GM20000 (cell line): Measurements from ENCODE around the gene TANC1.

Source experiments
- DNase-seq: peaks from one replicate; pipeline ENCODE4 v3.0.0; 2012; ENCODE audit warnings: low spot score
- CTCF ChIP-seq: IDR thresholded peaks from 2 replicates; pipeline ENCODE4 v1.5.1; 2012; ENCODE audit warnings: mild to moderate bottlenecking, control low read depth; ENCODE audit errors: extremely low read depth, missing control alignments

The TANC1 gene

GRCh38 chr2:159230145-159230877 lies 261.9 kb downstream of the TANC1 start:
- no peak for DNase-seq
- TF ChIP-seq CTCF: no peak

GRCh38 chr2:159232456-159233170 lies 264.2 kb downstream of the TANC1 start:
- no peak for TF ChIP-seq CTCF
- no peak for DNase-seq

- no peak for TF ChIP-seq CTCF
- DNase-seq: no peak
These were observed 266.4 kb downstream of the TANC1 start for GRCh38 chr2:159234868-159235267.

- TF ChIP-seq CTCF: no peak
- DNase-seq: no peak
These were observed 275.1 kb downstream of the TANC1 start for GRCh38 chr2:159243529-159243928.

GRCh38 chr2:159246325-159246988 lies 278.0 kb downstream of the TANC1 start:
- DNase-seq: no peak

GRCh38 chr2:159249990-159250715 lies 281.7 kb downstream of the TANC1 start:
- DNase-seq: peak; percentile 19
- no peak for TF ChIP-seq CTCF

More at GRCh38 chr2:159246325-159246988, 278.0 kb downstream of the TANC1 start:
- no peak for TF ChIP-seq CTCF
